ENCODE results near the gene ZDHHC11.
"Not testable (repeated sequence)": the region's sequence is repeated elsewhere in the genome, so short reads cannot be mapped to it uniquely, and the experiment has no call there.

ZDHHC11 gene

DNA sequence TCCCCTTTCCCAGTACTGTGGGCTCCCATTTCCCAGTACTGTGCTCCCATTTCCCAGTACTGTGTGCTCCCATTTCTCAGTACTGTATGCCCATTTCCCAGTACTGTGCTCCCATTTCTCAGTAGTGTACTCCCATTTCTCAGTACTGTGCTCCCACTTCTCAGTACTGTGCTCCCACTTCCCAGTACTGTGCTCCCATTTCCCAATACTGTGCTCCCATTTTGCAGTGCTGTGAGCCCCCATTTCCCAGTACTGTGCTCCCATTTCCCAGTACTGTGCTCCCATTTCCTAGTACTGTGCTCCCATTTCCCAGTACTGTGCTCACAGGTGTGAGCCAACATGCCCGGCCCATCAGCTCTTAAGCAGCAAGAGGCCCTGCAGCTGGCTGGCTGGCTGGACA is 54.9 kb downstream of the ZDHHC11 start:
- H3K27me3 Mint-ChIP-seq (ENCODE audit: low read depth); H3K36me3 Mint-ChIP-seq (ENCODE audit: low read depth); H3K4me3 Mint-ChIP-seq; H3K4me1 Mint-ChIP-seq (ENCODE audit: low read depth); H3K27ac Mint-ChIP-seq: not testable (repeated sequence)
- peaks cover 23% of the 10 kb centered on the region for H3K9me3 Mint-ChIP-seq

DNA sequence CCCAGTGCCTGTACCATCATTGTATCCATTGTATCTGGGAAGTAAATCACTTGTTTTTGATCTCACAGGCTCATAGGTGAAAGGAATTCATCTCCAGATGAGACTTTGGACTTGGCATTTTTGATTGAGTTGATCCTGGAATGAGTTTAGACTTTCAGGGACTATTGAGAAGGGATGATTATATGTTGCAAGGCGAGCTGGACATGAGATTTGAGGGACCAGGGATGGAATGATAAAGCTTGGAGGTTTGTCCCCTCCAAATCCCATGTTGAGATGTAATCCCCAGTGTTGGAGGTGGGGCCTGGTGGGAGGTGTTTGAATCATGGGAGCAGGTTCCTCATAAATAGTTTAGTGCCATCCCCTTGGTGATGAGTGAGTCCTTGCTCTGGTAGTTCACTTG is 55.8 kb downstream of the ZDHHC11 start:
- peaks cover 23% of the 10 kb centered on the region for H3K9me3 Mint-ChIP-seq
- not testable (repeated sequence) for H3K4me3 Mint-ChIP-seq; H3K27me3 Mint-ChIP-seq (ENCODE audit: low read depth)

GRCh38 chr5:788703-789102 is 62.1 kb downstream of the ZDHHC11 start:
- not testable (repeated sequence) for H3K9me3 Mint-ChIP-seq; H3K36me3 Mint-ChIP-seq (ENCODE audit: low read depth); H3K4me3 Mint-ChIP-seq; H3K27ac Mint-ChIP-seq; H3K4me1 Mint-ChIP-seq (ENCODE audit: low read depth)
- H3K27me3 Mint-ChIP-seq (ENCODE audit: low read depth), result peaks cover 16% of the 10 kb centered on the region

More for the DNA sequence above, 55.8 kb downstream of the ZDHHC11 start:
- not testable (repeated sequence) for H3K36me3 Mint-ChIP-seq (ENCODE audit: low read depth); H3K4me1 Mint-ChIP-seq (ENCODE audit: low read depth); H3K27ac Mint-ChIP-seq

- not testable (repeated sequence) for H3K4me1 Mint-ChIP-seq (ENCODE audit: low read depth); H3K9me3 Mint-ChIP-seq; H3K36me3 Mint-ChIP-seq (ENCODE audit: low read depth); H3K4me3 Mint-ChIP-seq; H3K27ac Mint-ChIP-seq
- peaks cover 16% of the 10 kb centered on the region for H3K27me3 Mint-ChIP-seq (ENCODE audit: low read depth)
Measured at GRCh38 chr5:787857-788233, 62.9 kb downstream of the ZDHHC11 start.

DNA sequence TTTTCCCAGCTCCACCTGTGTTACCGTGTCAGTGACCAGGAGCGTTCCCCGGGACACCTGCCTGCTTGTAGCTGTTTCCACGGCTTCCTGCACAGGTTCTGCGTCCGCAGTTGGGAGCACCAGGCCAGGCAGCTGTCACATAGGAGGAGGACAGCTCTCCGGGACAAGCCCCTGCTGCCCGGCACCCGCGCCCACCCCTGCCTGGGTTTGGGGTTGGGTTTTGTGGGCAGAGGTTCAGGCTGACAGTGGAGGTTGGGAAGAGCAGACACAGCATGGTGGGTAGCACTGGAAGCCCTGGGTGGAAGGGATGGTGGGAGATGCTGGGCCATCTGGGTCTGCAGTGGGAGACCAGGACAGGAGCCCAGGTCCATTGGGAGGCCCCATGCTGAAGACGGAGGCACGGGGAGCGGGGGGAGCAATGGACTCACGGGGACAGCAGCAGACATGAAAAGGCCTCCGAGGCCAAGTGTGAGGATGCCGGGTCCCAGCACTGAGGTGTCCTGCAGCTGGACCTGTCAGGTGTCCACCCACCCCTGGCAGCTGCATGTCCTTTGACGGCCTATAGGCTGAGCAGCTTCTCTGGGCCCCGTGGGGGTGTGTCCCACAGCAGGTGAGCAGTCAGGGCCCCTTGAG is 63.4 kb downstream of the ZDHHC11 start:
- not testable (repeated sequence) for H3K27ac Mint-ChIP-seq; H3K4me3 Mint-ChIP-seq; H3K36me3 Mint-ChIP-seq (ENCODE audit: low read depth); H3K4me1 Mint-ChIP-seq (ENCODE audit: low read depth); H3K9me3 Mint-ChIP-seq
- peaks cover 16% of the 10 kb centered on the region for H3K27me3 Mint-ChIP-seq (ENCODE audit: low read depth)

- H3K9me3 Mint-ChIP-seq; H3K27ac Mint-ChIP-seq; H3K4me3 Mint-ChIP-seq; H3K36me3 Mint-ChIP-seq (ENCODE audit: low read depth); H3K4me1 Mint-ChIP-seq (ENCODE audit: low read depth): not testable (repeated sequence)
- peaks cover 10% of the 10 kb centered on the region for H3K27me3 Mint-ChIP-seq (ENCODE audit: low read depth)
Measured at GRCh38 chr5:785181-785705, 65.5 kb downstream of the ZDHHC11 start.

GRCh38 chr5:784428-785177 is 66.2 kb downstream of the ZDHHC11 start, which contains the start of gene ZDHHC11B:
ZDHHC11B (minus strand) TSS chr5:784729; CDS start chr5:766919, 17,810 bp downstream.
- H3K9me3 Mint-ChIP-seq; H3K27ac Mint-ChIP-seq; H3K27me3 Mint-ChIP-seq (ENCODE audit: low read depth); H3K4me1 Mint-ChIP-seq (ENCODE audit: low read depth); H3K36me3 Mint-ChIP-seq (ENCODE audit: low read depth): not testable (repeated sequence)
- H3K4me3 Mint-ChIP-seq, result peak within 1 kb of the TSS; percentile 64

DNA sequence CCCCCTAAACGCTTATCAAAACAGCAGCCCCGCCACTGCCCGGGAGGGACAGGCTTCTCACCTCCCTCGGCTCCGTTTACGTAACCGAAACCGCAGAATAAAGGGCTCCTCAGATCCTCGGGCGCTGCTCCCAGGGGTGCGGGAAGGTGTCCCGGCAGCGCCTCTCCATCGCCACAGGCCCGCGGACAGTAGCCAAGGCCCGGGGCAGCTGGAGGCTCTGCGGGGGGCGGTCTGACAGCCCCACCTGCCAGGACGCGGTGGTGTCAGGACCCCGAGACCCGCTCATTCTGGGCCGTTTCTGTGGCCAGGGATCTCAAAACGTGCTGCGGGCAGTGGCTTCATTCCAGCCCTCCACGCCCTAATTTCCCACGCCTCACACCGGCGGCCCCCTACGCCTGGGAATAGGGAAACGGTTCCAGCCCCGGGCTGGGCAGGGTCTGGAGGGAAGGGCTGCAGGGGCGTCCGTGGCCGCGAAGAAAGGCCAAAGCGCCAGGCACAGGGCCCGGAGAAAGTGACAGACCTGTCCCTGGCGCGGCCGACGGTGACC is 66.8 kb downstream of the ZDHHC11 start:
- not testable (repeated sequence) for H3K36me3 Mint-ChIP-seq (ENCODE audit: low read depth); H3K27ac Mint-ChIP-seq

DNA sequence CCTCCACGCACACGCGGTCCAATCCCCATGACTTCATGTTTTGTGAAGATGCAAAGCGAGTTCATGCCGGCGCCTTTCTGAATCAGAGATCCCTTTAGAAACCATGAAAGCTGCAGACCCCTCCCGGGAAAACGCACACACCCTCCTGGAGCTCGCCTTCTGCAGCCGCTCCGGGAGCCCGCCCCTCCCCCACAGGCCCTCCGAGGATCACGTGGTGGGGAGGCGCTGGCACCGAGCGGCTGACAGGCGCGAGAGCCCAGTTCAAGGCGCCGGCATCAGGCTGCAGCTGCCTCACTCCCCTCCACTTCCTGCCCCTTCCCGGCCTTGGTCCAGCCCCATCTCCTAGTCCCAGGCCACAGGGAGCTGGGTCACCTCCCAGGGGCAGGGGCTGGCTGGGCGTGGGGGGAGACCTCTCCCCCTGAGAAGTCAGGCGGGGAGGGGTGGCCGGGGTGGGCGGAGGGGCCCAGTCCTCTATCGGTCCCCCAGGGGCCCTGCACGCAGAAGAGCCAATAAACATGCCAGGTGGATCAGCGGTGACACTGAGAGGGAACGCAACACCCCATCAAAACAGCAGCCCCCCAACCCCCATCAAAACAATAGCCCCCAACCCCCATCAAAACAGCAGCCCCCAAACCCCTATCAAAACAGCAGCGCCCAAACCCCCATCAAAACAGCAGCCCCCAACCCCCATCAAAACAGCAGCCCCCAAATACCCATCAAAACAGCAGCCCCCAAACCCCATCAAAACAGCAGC is 67.6 kb downstream of the ZDHHC11 start:
- not testable (repeated sequence) for H3K27ac Mint-ChIP-seq; H3K4me1 Mint-ChIP-seq (ENCODE audit: low read depth); H3K27me3 Mint-ChIP-seq (ENCODE audit: low read depth)

More for the DNA sequence above, 66.8 kb downstream of the ZDHHC11 start:
- peak overlapping the region; percentile 14 for H3K4me3 Mint-ChIP-seq
- H3K9me3 Mint-ChIP-seq; H3K4me1 Mint-ChIP-seq (ENCODE audit: low read depth); H3K27me3 Mint-ChIP-seq (ENCODE audit: low read depth): not testable (repeated sequence)

GRCh38 chr5:782356-782755 is 68.4 kb downstream of the ZDHHC11 start:
- not testable (repeated sequence) for H3K9me3 Mint-ChIP-seq; H3K36me3 Mint-ChIP-seq (ENCODE audit: low read depth); H3K4me1 Mint-ChIP-seq (ENCODE audit: low read depth); H3K4me3 Mint-ChIP-seq; H3K27me3 Mint-ChIP-seq (ENCODE audit: low read depth); H3K27ac Mint-ChIP-seq

More for the DNA sequence above, 67.6 kb downstream of the ZDHHC11 start:
- peak overlapping the region; percentile 14 for H3K4me3 Mint-ChIP-seq
- not testable (repeated sequence) for H3K9me3 Mint-ChIP-seq; H3K36me3 Mint-ChIP-seq (ENCODE audit: low read depth)

DNA sequence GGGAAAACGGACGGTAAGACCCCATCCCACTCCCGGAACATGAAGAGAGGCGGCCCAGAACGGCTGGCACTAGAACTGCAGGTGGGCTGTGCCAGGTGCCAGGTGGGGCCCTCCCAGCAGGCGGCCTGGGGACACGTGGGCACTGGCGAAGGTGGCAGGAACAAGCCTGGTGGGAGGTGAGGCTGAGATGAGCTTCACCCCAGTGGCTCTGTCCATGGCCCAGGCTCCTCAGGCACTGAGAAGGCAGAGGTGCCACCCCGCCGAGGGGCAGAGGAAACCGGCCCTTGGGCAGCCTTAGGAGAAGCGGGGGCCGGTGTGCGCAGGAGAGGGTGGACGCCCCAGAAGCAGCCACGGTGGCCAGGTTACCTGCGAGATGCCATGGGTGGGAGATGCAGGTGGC is 70.2 kb downstream of the ZDHHC11 start:
- H3K27ac Mint-ChIP-seq; H3K9me3 Mint-ChIP-seq; H3K36me3 Mint-ChIP-seq (ENCODE audit: low read depth); H3K27me3 Mint-ChIP-seq (ENCODE audit: low read depth); H3K4me3 Mint-ChIP-seq; H3K4me1 Mint-ChIP-seq (ENCODE audit: low read depth): not testable (repeated sequence)

DNA sequence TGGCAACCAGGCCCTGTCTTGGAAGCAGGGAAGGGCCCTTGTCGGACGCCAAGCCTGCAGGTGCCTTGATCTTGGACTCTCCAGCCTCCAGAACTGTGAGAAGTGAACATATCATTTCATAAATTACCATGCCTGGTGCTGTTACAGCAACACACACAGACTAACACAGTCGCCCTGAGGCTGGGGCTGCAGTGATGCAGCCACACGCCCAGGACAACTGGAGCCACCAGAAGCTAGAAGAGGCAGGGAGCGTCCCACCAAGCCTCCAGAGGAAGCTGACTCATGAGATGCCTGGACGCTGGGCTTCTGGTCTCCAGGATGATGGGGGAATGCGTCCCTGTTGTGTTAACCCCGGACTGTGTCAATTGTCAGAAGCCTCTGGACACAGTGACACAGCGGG is 71.8 kb downstream of the ZDHHC11 start:
- not testable (repeated sequence) for H3K4me3 Mint-ChIP-seq; H3K9me3 Mint-ChIP-seq; H3K4me1 Mint-ChIP-seq (ENCODE audit: low read depth); H3K36me3 Mint-ChIP-seq (ENCODE audit: low read depth); H3K27ac Mint-ChIP-seq; H3K27me3 Mint-ChIP-seq (ENCODE audit: low read depth)

- not testable (repeated sequence) for H3K36me3 Mint-ChIP-seq (ENCODE audit: low read depth); H3K27me3 Mint-ChIP-seq (ENCODE audit: low read depth); H3K9me3 Mint-ChIP-seq; H3K27ac Mint-ChIP-seq; H3K4me3 Mint-ChIP-seq; H3K4me1 Mint-ChIP-seq (ENCODE audit: low read depth)
Measured at GRCh38 chr5:778421-778820, 72.4 kb downstream of the ZDHHC11 start.

- no peak overlapping the region for H3K4me3 Mint-ChIP-seq
- no peaks in the 10 kb centered on the region for H3K36me3 Mint-ChIP-seq (ENCODE audit: low read depth)
- no peaks in the 10 kb centered on the region for H3K27me3 Mint-ChIP-seq (ENCODE audit: low read depth)
- no peaks in the 10 kb centered on the region for H3K9me3 Mint-ChIP-seq
- no peaks in the 10 kb centered on the region for H3K4me1 Mint-ChIP-seq (ENCODE audit: low read depth)
- no peak overlapping the region for H3K27ac Mint-ChIP-seq
Measured at GRCh38 chr5:777756-778161, 73.0 kb downstream of the ZDHHC11 start.
